ENCODE data around the gene CDH3.

DNA sequence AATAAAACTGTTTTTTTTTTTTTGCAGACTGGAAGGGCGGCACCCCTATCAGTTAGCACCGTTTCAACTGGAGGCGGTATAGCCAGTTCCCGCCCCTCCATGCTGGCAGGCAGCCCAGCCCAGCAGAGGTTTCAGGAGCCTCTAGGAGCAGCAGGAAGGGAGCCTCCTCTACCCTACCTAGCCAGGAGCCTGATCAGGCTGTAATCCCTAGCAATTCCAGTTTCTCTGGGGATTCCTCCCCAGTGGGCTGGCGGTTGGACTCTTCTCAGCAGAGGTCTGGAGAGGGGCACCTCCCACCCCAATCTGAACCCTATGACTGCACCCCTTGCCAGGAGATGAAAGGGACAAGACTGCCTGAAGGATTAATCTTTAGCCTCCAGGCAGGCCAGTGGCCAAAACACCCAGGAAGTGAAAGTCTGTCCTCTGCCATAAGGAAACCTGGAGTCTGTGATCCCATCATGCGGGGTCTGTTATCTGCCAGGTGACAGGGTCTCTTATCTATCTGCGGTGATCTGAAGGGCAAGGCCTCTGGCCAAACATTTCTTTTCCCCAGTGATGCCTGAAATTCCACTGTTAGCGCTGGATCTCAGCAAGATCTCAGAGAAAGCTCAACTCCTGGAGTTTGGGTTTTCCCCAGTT, 87.1 kb downstream of the CDH3 start:
- TF ChIP-seq CTCF (IDR thresholded peaks at IDR 0.05; ENCODE audit: poor library complexity), result no peak
- no peak for TF ChIP-seq EZH2 (IDR thresholded peaks at IDR 0.05; ENCODE audit: borderline replicate concordance)
- TF ChIP-seq EZH2phosphoT487 (IDR thresholded peaks at IDR 0.05; ENCODE audit: low read depth, severe bottlenecking, unreplicated experiment), result no peak

All from hepatocyte (in vitro differentiated cells).